ENCODE results near the gene MRPL55. TPM values are rescaled to one million over a fixed set of nuclear protein-coding genes. Genes with fewer than 3 reads are reported as not detected.

The MRPL55 gene
- total RNA-seq, 1 donor from 2014 or later = 42.4 TPM

DNA sequence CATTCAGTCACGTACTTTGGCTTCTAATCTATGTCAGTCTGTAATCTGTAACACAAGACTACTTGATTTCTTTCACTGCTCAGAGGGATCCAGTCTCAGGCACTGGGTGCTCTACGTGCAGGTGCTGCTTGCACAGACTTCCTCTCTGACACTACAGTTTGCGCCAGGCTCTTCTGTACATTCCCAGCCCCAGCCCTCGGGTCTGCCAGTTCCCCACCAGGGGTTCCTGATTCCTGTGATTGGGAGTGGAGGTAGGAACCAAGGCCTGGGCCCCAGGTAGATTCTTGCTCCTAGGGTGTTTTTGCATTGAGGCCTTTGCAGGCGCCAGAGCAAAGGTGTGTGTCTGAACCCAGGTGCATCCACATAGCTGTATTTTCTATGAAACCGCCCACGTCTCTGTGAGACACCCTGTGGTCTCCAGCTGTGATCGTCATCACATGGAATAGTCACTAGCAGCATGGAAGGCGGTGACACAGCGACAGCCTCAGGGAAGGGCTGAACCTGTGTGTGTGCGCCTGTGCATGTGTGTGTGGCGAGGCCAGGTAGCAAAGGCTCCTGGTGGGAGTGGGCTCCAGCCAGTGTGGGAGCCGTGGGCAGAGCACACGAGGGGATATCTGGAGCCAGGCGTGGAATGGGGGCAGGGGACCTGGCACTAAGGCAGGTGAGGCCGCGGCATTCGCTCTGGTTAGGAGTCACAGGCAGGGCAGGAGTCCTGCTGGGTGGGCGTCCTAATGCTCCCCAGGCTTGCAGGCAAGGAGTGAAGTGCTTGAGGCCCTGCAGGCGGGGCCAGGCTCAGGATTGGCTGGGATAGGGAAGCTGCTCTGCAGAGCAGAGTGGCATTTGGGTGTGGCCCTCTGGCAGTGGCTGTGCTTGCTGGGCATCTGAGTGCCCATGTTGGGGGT, 45.8 kb upstream of the MRPL55 start:
- Histone ChIP-seq H3K4me2 (no peak overlapping the region), H3K9ac (peak overlapping the region; percentile 8), H3F3A (ENCODE audit: low read depth) (no peaks in the 10 kb centered on the region), H3K4me1 (peaks cover 6% of the 10 kb centered on the region), H3K79me2 (ENCODE audit: low read depth) (no peaks in the 10 kb centered on the region), H3K9me3 (ENCODE audit: low read depth) (no peaks in the 10 kb centered on the region), H3K27me3 (no peaks in the 10 kb centered on the region), H3K4me3 (no peak overlapping the region), H3K27ac (no peak overlapping the region), H2AFZ (replicated peaks) (no peak overlapping the region), H4K20me1 (ENCODE audit: low read depth) (no peaks in the 10 kb centered on the region), H3K36me3 (no peaks in the 10 kb centered on the region)
- TF ChIP-seq EZH2 (IDR thresholded peaks at IDR 0.05) (no peak), EZH2phosphoT487 (IDR thresholded peaks at IDR 0.05) (no peak)
- TF ChIP-seq, protein P1, sequence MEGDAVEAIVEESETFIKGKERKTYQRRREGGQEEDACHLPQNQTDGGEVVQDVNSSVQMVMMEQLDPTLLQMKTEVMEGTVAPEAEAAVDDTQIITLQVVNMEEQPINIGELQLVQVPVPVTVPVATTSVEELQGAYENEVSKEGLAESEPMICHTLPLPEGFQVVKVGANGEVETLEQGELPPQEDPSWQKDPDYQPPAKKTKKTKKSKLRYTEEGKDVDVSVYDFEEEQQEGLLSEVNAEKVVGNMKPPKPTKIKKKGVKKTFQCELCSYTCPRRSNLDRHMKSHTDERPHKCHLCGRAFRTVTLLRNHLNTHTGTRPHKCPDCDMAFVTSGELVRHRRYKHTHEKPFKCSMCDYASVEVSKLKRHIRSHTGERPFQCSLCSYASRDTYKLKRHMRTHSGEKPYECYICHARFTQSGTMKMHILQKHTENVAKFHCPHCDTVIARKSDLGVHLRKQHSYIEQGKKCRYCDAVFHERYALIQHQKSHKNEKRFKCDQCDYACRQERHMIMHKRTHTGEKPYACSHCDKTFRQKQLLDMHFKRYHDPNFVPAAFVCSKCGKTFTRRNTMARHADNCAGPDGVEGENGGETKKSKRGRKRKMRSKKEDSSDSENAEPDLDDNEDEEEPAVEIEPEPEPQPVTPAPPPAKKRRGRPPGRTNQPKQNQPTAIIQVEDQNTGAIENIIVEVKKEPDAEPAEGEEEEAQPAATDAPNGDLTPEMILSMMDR (IDR thresholded peaks at IDR 0.05) = no peak
- H3K9me3 Mint-ChIP-seq = no peaks in the 10 kb centered on the region
- peak overlapping the region; percentile 46 for H3K27ac Mint-ChIP-seq
- H3K27me3 Mint-ChIP-seq (ENCODE audit: insufficient read depth, low read depth) = peaks cover 10% of the 10 kb centered on the region
- no peak for DNase-seq (ENCODE audit: low spot score)
- H3K36me3 Mint-ChIP-seq = no peaks in the 10 kb centered on the region
- no peak overlapping the region for H3K4me3 Mint-ChIP-seq
- peaks cover under 1% of the 10 kb centered on the region for H3K4me1 Mint-ChIP-seq

DNA sequence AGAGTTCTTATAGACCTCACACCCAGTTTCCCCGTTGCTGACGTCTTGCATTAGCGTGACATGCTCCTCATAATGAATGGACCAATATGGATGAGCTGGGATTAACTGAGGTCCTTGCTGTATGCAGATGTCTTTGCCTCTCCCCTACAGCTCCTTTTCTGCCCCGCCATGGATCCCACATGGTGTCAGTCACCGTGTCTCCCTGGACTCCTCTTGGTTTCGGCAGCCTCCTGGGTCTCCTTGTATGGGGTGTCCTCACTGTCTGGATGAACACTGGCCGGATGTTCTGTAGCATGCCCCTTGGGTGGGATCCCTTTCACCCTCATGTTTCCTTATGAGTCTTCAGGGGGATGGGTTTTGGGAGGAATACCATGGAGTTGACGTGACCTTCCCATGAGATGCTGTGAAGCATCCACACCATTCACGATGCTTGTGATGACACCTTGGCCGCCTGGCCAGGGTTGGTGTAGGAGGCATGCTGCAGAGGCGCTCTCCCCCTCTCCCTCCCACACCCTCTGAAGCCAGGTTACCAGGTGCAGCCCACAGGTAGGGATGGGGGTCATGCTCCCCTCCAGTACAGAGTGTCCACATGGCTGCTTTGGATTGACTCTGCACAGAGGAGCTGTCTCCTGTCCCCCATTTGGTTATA, 45.0 kb upstream of the MRPL55 start:
- Histone ChIP-seq H3K27ac (no peak overlapping the region), H3K4me1 (peaks cover 13% of the 10 kb centered on the region), H3K4me3 (no peak overlapping the region), H3K9ac (no peak overlapping the region), H3K79me2 (ENCODE audit: low read depth) (no peaks in the 10 kb centered on the region), H3K36me3 (no peaks in the 10 kb centered on the region), H3K9me3 (ENCODE audit: low read depth) (no peaks in the 10 kb centered on the region), H2AFZ (replicated peaks) (no peak overlapping the region), H4K20me1 (ENCODE audit: low read depth) (no peaks in the 10 kb centered on the region), H3K4me2 (no peak overlapping the region), H3K27me3 (no peaks in the 10 kb centered on the region), H3F3A (ENCODE audit: low read depth) (no peaks in the 10 kb centered on the region)
- Mint-ChIP-seq H3K36me3 (no peaks in the 10 kb centered on the region), H3K9me3 (no peaks in the 10 kb centered on the region), H3K27ac (peak overlapping the region; percentile 46), H3K4me1 (peaks cover 3% of the 10 kb centered on the region), H3K27me3 (ENCODE audit: insufficient read depth, low read depth) (peaks cover 8% of the 10 kb centered on the region), H3K4me3 (no peak overlapping the region)
- TF ChIP-seq, protein P1 (IDR thresholded peaks at IDR 0.05) = no peak
- no peak for TF ChIP-seq EZH2phosphoT487 (IDR thresholded peaks at IDR 0.05)
- TF ChIP-seq EZH2 (IDR thresholded peaks at IDR 0.05) = no peak
- DNase-seq (ENCODE audit: low spot score) = no peak

DNA sequence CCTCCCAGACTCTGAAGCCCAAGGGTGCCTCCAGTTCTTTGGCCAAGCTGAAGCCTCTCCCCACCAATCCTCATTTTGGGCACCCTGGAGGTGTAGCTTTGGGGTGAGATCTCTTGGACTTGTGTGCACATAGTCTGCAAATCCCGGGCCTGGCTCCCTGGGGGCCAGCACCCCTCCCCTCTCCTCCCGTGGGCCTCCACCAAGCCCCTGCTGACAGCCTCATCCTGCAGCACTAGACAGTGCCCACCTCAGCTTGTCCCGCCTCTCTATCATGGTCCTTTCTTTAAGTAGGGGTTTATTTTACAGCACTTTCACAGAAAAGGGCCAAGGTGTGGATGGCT, 43.8 kb upstream of the MRPL55 start:
- Histone ChIP-seq H3K9ac (no peak overlapping the region), H3K4me2 (no peak overlapping the region), H3K79me2 (ENCODE audit: low read depth) (no peaks in the 10 kb centered on the region), H2AFZ (replicated peaks) (no peak overlapping the region), H3K4me3 (no peak overlapping the region), H3F3A (ENCODE audit: low read depth) (no peaks in the 10 kb centered on the region), H3K27ac (no peak overlapping the region), H3K9me3 (ENCODE audit: low read depth) (no peaks in the 10 kb centered on the region), H4K20me1 (ENCODE audit: low read depth) (no peaks in the 10 kb centered on the region), H3K4me1 (peaks cover 14% of the 10 kb centered on the region), H3K27me3 (no peaks in the 10 kb centered on the region), H3K36me3 (no peaks in the 10 kb centered on the region)
- peaks cover 3% of the 10 kb centered on the region for H3K4me1 Mint-ChIP-seq
- H3K36me3 Mint-ChIP-seq = no peaks in the 10 kb centered on the region
- H3K27me3 Mint-ChIP-seq (ENCODE audit: insufficient read depth, low read depth) = peaks cover 8% of the 10 kb centered on the region
- TF ChIP-seq, protein P1 (IDR thresholded peaks at IDR 0.05) = no peak
- TF ChIP-seq EZH2 (IDR thresholded peaks at IDR 0.05) (no peak), EZH2phosphoT487 (IDR thresholded peaks at IDR 0.05) (no peak)
- DNase-seq (ENCODE audit: low spot score) = no peak
- no peak overlapping the region for H3K4me3 Mint-ChIP-seq
- H3K27ac Mint-ChIP-seq = no peak overlapping the region
- H3K9me3 Mint-ChIP-seq = no peaks in the 10 kb centered on the region
